A673 (cell line): Measurements from ENCODE around the gene COA1.

Experiments
- CTCF ChIP-seq: fragments of 300-800, 200-600 bp; sonication (generic); conservative IDR thresholded peaks from 2 replicates; pipeline ENCODE4 v1.5.1; 2017; ENCODE audit warnings: low read depth, mild to moderate bottlenecking, antibody characterized with exemption, low read length, moderate library complexity, mixed read lengths
- EZH2 ChIP-seq: fragments of 200-600 bp; sonication (generic); IDR thresholded peaks from 2 replicates; pipeline ENCODE4 v1.6.1; 2017; ENCODE audit warnings: borderline replicate concordance, low read depth, mild to moderate bottlenecking, mixed read lengths, antibody characterized with exemption, low read length; ENCODE audit not compliant: poor library complexity, severe bottlenecking

GRCh38 chr7:43716598-43716997, 12.7 kb downstream of the COA1 start:
- TF ChIP-seq CTCF, result no peak
- TF ChIP-seq EZH2, result no peak
